AG09319 (cell line): ENCODE measurements around the gene TIGD4.

ENCODE experiments used
- DNase-seq: peaks from one replicate; pipeline ENCODE4 v3.0.0-alpha.2; 2010; ENCODE audit warnings: low read depth; ENCODE audit errors: extremely low read depth
- CTCF ChIP-seq: IDR thresholded peaks from 2 replicates; pipeline ENCODE4 v1.5.1; 2011; ENCODE audit warnings: low read depth, mild to moderate bottlenecking, inconsistent platforms, low read length, moderate library complexity

The TIGD4 gene

DNA sequence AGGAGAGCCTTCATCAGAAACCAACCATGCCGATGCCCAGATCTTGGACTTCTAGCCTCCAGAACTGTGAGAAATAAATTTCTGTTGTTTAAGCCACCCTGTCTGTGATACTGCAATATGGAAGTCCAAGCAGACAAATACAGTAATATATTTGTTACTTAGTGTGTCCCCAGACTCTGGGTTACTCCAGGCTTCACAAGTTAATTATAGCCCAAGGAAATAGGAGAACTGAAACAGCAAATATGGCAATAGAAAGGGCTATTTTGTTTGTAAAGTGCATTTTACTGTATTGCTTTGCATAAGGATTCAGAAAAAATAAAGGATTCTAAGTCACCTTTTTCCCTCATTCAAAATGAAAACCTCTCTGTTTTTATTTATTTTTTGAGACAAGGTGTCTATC lies 15.7 kb downstream of the TIGD4 start:
- TF ChIP-seq CTCF = no peak
- DNase-seq = no peak

GRCh38 chr4:152748619-152749018 lies 30.9 kb downstream of the TIGD4 start:
- no peak for TF ChIP-seq CTCF
- DNase-seq = no peak

GRCh38 chr4:152747444-152747843 lies 32.1 kb downstream of the TIGD4 start:
- TF ChIP-seq CTCF = no peak
- DNase-seq = no peak

- no peak for DNase-seq
- no peak for TF ChIP-seq CTCF
Measured at GRCh38 chr4:152738827-152739226, 40.7 kb downstream of the TIGD4 start.

- TF ChIP-seq CTCF = no peak
- DNase-seq = no peak
Measured at GRCh38 chr4:152735906-152736305, 43.6 kb downstream of the TIGD4 start.

- peak; percentile 51 for TF ChIP-seq CTCF
- DNase-seq = no peak
Measured at GRCh38 chr4:152735396-152735859, 44.1 kb downstream of the TIGD4 start.

DNA sequence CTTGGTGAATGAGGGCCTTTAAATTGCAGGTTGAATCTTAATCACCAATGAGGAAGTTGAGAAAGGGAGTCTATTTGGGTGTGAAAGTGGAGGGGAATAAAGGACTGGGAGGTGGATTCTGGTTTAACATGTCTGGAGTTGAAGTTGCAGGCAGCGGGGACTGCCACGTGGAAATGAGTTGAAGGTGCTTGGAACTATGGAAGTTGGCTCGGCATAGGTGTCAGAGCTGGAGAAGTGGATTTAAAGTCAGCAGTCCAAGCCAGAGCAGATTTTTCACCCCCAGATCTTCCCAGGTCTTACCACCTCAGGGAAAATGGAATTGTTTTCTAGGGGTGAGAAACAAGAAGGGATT lies 44.9 kb downstream of the TIGD4 start:
- DNase-seq = no peak
- no peak for TF ChIP-seq CTCF
